SKM-1 treated with dmso at 0.1 percent for 144 hours (cell line): ENCODE results near the gene CELA2B.

Source experiments
- DNase-seq: peaks from one replicate; lab custom pipeline; 2025; ENCODE audit not compliant: unreplicated experiment; lab: John Stamatoyannopoulos, UW

CELA2B gene

DNA sequence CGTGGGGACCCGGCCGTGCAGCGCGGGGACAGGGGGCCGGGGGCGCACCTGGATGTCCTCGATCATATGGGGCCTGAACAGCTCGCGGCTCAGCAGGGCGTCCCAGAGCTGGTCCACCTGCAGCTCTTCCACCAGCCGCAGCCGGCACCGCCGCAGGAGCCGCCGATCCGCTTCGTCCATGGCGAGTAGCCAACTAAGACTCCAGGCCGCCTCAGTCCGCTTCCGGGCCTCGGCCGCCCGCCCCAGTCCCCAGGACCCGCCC, 48.0 kb downstream of the CELA2B start, which contains the start of gene CASP9:
Gene CASP9, minus strand, starts transcription at position 195 of the 262 bp plus-strand sequence. Its CDS starts 15 bp downstream, at position 180.
- no peak for DNase-seq

- DNase-seq = peak; percentile 96
Measured at GRCh38 chr1:15524283-15525049, 48.6 kb downstream of the CELA2B start.

GRCh38 chr1:15525050-15526020, 49.4 kb downstream of the CELA2B start:
- DNase-seq = peak; percentile 38

DNA sequence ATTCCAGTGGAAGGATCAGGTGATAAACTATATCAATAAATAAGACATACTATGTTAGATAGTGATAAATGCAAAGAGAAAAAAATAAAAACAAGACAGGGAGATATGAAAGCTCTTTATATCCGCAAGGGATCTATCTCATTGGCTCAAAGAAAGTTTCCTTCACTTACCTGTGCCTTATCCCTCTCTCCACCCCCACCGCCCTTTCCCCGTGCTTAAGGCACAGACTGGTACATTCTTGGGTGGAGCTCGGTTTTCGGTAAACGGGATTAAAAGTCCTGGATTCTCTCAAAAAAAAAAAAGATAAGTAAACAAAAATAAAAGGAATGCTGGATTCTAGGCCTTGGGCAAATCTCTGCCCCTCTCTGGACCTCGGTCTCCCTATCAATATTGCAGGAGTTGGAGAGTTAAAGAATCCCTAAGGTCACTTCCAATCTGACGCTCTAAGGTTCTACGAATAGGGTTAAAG, 50.2 kb downstream of the CELA2B start:
- no peak for DNase-seq

DNA sequence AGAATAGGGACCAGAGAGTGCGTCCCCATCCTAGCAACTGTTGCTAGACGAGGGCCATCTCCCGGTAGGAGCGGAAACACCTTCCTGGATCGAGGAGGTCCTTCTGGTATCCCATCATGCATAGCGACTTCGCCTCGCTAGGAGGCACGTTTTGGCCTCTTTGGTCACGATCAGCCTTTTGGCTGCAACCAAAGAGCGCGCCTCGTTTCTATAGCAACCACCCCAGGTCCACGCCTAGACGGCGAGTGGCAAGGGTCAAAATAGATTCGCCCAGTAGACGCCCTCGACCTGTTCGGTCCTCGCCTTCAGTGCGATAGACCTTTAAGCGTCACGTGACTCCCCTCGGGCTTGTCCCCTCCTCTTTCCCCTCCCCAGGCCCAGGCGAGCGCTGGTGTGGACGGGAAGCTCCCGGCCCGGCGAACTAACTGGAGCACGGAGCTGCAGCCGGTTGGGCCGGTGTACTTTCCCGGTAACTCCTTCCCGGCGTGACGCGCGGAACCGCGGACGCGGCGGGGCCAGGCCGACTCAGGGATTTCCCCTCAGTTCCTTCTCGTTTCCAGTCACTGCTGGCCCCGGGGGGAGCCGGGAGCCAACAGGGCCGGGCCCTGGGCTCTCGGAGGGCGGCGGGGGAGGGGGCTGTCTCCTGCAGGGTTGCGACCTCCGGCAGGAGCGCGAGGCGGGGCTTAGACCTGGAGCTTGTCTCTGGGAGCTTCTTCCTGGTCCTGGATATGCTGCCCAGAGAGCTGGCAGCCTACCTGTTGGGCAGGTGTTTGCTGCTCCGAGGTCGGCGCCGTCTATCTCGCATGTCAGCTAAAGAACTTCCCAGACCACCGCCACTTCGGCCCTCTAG, 50.8 kb downstream of the CELA2B start, which contains the start of gene DNAJC16:
Gene DNAJC16, plus strand, starts transcription at position 359 of the 850 bp plus-strand sequence. CDS start 2,258 bp downstream, outside the sequence.
- DNase-seq = peak; percentile 98

DNA sequence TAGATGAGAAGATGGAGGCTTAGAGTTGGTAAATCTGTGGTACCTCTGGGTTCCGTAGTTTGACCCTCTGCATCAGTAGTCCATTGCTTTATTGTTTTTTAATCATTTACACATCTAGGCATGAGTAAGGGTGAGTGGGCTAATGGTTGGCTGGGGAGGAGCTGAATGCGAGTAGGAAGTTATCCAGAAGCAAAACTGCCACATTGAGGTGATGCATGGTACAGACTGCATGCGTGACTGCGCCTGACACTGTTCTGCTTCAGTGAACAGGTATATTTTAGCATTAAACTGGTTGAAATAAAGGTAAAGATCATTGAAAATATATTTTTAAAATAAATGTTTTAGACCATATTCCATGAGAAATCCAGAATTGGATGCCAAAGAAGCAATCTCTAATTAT, 55.1 kb downstream of the CELA2B start:
- no peak for DNase-seq

GRCh38 chr1:15531682-15532081, 55.8 kb downstream of the CELA2B start:
- DNase-seq = no peak

DNA sequence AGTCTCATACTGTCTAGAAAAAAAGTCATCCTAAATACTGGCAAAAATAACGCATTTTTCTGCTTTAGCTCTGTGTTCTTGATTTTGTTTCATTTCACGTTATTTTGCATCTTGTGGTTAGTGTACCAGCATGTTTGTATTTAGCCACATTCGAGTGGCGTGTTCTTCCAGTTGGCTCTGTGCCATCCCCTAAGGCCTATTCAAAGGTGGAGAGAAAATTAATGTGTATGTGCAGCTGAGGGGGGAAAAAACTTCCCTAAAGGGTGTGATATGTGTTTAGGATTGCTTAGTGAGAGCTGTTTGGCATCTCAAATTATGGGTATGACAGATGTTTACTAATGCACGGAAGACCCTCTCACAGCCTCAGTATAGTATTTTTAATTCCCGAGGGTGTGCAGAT, 62.9 kb downstream of the CELA2B start:
- DNase-seq = no peak

- DNase-seq = no peak
Measured at GRCh38 chr1:15540186-15540585, 64.3 kb downstream of the CELA2B start.
